GM19438 (cell line): ENCODE data around the gene CTSC.
"Not testable (repeated sequence)": the region's sequence is repeated elsewhere in the genome, so short reads cannot be mapped to it uniquely, and the experiment has no call there.

Source experiments
- ATAC-seq: cut with Tn5 transposase; IDR thresholded peaks from one replicate; pipeline ENCODE4 v1.9.1; 2021; ENCODE audit warnings: low read depth; ENCODE audit not compliant: unreplicated experiment

Gene CTSC

DNA sequence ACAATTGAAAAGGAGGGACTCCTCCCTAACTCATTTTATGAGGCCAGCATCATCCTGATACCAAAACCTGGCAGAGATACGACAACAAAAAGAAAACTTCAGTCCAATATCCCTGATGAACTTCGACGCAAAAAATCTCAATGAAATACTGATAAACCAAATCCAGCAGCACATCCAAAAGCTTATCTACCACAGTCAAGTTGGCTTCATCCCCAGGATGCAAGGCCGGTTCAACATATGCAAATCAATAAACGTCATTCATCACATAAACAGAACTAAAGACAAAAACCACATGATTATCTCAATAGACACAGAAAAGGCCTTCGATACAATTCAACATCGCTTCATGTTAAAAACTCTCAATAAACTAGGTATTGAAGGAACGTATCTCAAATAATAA is 14.7 kb downstream of the CTSC start:
- not testable (repeated sequence) for ATAC-seq

DNA sequence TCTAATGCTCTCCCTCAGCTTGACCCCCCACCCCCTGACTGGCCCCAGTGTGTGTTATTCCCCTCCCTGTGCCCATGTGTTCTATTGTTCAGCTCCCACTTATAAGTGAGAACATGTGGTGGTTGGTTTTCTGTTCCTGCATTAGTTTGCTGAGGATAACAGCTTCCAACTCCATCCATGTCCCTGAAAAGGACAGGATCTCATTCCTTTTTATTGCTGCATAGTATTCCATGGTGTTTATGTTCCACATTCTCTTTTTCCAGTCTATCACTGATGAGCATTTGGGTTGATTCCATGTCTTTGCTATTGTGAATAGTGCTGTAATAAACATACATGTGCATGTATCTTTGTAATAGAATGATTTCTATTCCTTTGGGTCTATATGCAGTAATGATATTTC is 16.1 kb downstream of the CTSC start:
- not testable (repeated sequence) for ATAC-seq

DNA sequence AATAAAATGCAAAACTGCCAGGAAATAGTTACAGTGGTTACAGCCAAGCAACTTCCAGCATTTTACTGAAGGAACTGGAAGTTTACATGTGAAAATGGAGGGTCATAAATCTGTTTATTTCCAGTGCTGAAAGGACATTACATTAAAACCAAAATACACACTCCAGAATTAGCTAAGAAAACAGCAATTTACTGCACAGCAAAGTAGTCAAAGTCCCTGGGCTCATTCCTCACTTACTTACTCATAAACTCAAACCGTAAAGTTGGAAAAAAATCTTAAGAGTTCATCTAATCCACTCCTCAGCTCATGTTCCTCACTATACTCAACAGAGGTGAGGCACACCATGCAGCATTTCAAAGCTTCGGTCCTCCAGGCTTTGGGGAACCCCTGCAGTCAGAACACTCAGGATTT is 17.4 kb downstream of the CTSC start:
- no peak for ATAC-seq

DNA sequence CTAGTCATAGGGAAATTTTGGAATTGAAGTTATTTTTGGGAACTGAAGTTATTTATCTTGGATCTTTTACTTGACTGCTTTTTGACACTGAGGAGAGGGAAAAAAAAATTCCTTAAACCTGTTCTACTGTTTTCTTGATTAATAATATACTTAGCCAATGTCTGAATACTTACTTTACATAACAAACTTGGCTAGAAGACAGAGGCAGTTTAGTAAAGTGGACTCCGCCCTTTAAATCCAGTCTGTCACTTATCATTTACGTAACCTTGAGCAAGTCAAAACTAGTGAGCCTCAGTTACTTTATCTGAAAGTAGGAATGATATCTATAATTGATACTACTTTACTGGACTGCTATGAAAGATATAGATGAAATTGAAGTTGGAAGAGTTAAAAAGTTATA is 19.5 kb downstream of the CTSC start:
- no peak for ATAC-seq

DNA sequence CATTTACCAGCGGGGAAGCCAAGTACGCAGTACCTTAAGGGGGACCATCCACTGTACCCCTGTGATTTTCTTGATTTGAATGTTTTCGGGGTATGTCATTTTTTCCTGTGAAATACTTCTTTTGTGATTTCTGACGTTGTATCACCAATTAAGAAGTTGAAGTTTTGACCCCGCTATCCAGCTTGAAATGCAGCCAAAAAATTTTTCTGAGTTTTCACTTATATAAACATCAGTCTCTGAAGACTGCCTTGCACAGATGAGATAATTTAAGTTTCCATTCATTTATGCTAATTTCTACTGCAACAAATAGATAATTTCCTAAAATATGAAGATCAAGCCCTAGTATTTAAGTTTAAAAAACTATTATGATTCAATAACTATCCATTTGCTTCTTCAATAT is 20.0 kb downstream of the CTSC start:
- no peak for ATAC-seq

DNA sequence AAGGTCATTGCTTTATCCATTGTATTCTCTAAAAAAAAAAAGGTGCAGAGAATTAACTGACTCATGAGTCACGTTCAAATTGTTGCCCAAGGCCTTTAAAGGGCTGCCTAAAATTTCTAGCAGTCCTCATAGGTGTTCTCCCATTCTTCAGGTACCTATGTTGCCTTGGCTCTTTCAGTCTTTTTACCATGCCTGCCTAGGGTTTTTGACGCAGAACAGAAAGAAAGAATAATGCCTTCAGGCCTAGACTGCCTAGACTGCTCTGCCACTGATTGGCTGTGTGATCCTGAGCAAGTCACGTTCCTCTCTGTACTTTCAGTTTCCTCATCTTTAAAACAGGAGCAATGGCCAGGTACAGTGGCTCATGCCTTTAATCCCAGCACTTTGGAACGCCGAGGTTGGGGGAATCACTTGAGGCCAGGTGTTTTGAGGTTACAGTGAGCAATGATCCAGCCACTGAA is 21.5 kb downstream of the CTSC start:
- ATAC-seq = no peak

DNA sequence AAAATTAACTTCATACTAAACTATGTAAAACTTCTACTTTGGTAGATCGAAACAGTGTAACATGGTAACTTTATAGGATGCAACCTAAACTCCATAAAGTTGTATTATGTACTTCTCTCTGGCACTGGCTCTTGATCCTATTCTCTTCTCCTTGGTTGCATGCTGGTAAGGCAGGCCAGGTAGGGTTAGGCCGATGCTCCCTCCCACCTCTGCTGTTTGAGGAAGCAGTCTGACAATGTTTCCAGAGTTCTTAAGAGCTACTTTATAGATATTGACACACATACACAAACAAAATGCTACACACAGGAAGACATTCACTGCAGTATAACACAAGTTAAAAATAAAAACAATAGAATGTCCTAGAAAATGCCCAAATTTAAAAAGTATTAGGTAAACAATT is 22.5 kb downstream of the CTSC start:
- ATAC-seq = no peak

DNA sequence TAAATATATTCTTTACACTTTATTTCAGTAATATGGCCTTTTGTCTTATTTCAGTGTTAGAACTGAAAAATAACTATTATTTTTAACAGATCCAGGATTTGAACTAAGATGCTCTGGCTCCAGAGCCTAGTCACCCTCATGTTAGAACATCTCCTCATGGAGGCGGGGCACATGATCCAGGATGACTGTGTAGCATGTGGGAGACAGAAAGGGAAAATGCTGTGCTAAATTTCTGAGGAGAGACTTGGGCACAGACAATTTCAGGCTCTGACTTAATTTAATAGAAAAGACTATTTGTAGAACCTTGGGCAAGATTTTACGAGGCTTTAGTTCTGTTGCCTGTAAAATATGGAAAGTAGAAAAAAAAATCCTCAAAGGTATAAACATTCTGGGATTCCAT is 24.1 kb downstream of the CTSC start:
- ATAC-seq = no peak

DNA sequence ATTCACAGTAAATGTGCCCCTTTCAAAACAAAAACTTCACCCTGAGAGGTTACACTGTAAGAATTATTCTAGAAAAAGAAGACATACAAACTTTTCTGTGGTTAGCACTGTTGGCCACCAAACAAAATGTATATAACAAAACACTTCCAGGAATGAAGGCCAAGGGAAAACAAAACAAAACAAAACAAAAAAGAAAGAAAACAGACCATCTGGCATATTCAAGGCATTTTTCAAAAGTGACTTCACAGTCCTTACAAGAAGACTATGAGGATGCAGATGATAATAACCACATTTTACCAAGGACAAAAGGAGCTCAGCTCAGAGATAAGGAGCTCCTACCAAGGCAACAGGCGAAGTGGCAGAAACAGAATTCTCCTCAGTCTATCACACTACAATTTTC is 24.9 kb downstream of the CTSC start:
- no peak for ATAC-seq

DNA sequence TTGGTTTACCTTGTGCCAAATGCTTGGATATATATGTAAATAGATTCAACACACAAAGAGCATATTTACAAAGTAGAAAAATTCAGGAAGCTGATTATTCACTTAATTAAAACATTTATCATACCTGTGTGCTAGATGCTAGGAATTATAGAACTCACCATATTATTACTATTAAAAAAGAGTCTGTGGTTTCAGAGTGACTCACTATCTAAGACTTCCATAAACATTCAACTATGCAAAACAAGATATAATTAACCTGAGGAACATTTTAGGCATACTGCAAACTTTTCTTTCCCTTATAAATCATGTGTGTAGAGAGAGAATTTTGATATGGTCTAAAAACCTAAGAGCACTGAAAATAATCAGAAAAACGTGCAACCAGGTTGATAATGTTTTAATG is 27.3 kb downstream of the CTSC start:
- ATAC-seq = no peak

DNA sequence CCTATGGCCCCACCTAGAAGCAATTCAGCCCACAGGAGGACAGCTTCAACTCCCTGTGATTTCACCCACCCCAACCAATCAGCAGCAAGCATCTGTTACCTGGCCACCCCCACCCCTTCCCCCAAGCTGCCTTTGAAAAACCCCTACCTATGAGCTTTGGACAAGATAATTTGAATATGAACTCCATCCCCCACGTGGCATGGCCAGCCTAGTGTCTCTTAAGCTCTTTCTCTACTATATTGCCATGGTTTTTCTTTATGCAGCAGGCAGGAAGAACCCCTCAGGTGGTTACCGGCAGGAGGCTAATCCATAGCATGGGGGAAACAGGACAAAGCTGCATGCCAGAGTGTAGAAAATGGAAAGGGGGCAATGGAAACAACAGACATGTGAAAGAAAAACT is 29.0 kb downstream of the CTSC start:
- ATAC-seq = no peak

DNA sequence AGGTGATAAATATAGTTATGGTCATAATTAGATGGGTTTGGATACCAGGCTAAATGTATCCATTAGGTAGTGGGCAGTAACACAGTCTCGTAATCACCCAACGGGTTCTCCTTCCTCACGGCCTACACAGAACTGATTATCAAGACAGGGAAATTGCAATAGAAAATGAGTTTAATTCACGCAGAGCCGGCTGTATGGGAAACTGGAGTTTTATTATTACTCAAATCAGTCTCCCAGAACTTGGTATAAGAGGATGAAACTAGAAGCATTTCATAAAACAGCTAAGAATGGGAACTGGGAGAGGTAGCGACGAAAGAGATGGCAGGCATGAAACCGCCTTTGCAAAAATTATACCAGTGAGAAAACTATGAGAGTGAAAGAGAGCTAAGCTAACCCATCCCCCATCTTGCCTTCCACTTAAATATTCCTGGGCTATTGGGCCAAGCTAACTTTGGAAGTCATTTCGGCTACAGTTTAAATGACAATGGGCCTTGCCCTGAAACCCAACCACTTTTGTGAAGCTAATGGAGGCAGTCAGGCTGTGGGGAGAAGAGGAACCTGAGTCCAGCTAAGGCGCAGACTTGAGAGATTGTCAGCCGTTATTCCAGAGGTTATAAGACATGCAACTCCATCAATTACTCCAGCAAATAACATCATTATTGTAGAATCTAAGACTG is 29.6 kb downstream of the CTSC start:
- peak; percentile 55 for ATAC-seq

DNA sequence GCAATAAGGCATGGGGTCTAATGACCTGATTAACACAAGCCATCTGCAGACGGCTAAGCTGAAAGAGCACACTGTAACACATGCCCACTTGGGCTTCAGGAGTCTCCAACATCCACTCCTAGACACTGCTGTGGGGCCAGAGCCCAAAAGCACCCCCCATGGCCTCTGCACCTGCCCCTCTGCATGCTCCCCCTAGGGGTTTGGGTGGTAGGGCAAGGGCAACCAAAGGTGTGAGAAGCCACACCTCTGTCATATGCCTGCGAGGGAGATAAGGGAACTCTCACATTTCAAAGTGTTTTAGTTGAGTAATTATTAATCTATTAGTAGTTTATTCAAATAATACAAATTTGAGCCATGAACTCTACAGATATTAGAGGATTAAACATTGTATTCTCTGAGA is 30.8 kb downstream of the CTSC start:
- no peak for ATAC-seq

DNA sequence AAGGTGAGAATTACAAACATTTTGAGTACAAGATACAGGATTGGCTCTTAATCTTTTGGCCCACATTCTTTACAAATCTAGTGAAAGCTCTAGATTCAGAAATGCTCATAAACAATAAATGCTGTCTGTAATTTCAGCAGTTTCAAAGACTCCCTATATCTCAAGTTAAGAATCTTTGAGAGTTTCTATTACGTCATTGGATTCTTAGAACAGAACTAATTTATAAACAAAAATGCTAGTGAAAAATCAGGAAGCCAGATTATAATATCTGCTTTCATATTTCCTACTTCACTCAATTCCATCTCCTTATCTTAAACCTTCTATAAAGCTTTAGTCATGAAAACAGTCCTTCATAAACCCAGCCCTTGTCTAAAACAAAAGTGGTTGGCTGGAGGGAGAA is 32.1 kb downstream of the CTSC start:
- no peak for ATAC-seq

DNA sequence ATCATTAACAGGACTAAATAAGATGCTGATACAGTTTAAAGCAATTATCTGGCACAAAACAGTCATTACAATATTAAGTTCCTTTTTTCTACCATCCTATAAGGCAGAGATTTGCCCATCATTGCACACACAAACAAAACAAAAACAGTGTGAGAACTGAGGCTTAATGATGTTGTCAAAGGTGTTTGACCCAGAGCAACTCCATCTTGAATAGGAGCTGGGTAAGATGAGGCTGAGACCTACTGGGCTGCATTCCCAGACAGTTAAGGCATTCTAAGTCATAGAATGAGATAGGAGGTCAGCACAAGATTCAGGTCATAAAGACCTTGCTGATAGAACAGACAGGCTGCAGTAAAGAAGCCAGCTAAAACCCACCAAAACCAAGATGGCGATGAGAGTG is 33.2 kb downstream of the CTSC start:
- ATAC-seq = no peak

DNA sequence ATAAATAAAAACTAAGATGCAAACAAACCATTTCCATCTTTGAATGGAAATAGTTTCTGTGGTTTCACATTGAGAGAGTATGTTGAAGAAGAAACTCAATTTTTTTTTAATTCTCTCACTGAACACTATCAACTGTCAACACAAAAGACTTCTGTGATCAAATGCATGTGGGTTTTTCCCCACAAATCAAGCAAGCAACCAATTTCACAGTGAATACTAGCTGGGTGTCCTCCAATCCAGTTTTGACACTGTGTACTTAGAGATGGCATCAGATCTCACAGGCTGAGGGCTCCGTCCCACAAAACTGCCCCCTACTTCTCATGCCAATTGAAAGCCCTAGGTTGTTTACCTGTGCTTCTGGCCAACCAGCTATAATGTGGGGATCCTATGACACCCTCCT is 34.5 kb downstream of the CTSC start:
- ATAC-seq = no peak

DNA sequence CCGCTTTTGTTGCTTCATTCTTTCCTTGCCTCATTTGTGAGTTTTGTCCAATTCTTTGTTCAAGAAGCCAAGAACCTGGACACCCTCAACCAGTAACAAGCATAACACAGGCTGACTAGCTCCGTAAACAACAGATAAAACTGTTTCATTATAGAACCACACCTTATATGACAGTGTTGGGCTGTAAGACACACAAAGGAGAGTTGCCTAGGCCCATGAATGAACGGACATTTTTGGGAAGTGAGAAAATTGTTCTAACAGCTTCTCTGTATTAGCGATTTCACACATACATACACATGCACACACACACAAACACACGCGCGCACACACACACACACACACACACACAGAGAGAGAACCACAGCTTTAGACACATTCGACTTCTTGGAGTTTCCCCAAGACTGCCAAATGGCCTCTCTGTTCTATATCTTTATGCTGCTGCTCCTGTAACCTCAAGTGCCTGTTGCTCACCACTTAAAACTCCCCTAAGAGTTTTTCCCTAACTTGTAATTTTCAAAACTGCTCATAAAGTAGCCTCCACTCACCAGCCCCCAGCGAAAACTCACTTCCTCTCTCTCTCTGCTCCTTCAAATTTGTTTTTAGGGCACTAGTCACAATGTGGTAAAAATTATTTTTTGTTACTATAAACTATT is 35.9 kb downstream of the CTSC start:
- ATAC-seq = peak; percentile 54

DNA sequence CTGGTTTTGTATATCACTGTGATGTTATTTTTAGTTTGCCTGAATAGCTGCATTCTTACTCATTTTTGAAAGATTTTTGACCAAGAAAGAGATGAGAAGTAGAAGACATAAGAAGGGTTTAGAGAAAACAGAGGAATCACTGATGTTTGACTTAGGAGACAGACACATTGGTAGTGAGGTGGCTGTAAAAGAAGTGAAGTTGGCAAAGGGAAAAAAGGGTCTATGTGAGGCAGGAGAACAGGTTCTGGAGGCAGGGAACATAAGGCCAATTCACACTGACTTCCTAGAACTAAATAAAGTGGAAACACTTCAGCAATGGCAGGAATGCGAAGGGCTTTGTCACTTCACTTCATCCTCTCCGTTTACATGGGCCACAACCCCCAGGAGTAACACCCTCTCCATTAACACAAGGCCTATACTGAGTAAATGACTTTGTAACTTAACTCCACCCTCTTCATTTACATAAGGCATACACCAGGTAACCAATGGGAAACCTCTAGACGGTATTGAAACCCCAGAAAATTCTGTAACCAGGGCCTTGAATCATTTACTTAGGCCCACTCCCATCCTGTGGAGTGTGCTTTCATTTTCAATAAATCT is 36.5 kb downstream of the CTSC start:
- ATAC-seq = peak; percentile 84

DNA sequence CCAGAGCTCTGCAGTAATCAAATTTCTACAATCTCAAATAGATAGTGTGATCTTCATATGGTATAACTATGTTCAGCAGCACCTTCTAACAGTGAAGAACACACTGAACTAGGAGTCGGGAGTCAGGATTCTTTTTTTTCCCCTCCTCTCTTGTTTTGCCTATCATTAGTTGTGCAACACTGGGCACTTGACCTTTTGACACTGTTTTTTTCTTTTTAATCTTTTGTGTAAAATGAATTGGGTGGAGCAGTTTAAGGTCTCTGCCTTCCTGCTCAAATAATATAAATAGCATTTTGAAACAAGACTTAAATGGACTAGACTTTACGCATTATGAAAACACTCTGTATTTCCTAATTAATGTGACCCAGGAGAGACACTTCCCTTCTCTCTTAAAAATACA is 39.7 kb downstream of the CTSC start:
- no peak for ATAC-seq

DNA sequence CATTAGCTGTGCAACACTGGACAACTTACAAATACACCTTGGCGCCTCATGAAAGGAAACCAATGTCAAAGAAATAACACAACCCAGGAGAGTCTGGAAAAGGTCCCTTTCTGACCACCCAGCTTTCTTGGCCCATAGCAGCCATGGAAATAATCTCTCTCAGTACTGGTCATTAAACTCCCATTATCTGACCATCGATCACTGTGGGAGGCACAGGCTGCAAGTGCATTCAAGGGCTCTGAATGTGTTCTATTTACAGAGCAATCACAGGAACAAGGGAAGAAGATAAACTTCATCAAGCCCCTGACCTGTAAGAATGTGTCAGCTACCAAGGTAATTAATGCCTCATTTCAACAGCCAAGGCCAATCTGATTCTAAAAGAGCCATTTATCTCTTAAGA is 40.1 kb downstream of the CTSC start:
- no peak for ATAC-seq

DNA sequence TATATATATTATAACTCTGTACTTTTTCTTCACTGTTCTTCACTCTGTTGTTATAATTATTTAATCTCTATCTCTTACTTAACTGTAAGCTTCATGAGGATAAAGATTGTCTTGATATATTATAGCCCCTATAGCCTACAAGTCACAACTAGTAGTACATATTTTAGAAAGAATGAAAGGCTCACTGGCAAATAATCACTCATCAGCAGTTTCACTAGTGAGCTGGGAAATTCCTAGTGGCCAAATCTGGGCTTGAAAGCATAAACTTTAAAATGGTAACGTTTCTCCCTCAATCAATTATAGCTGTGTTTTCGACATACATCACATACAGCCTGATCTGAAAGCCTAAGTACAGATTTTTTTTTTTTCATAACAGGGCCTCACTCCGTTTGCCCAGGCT is 42.5 kb downstream of the CTSC start:
- no peak for ATAC-seq

DNA sequence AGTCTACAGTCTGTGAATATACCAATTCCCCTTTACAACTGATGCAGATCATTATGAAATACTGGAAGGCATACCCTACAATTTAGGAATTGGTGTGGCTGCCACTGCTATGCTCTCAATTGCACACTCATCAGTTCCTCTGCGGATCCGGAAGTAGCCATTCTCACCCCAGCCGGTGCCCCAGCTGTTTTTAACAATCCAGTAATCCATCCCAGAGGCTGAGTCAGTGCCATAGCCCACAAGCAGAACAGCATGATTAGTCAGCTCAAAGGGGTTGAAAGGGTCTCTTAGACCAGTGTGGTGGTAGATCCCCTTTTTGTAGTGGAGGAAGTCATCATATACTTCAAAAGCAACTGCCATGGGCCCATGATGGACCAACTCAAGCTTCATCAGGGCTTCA is 43.6 kb downstream of the CTSC start:
- ATAC-seq = no peak
